AG10803 (cell line): ENCODE measurements around the gene LUZP1.

Experiments
- DNase-seq: peaks from one replicate; pipeline ENCODE4 v3.0.0; 2010; ENCODE audit warnings: low read depth
- H3K4me3 ChIP-seq: 2 replicates; pipeline ENCODE4 v1.5.1; 2011; ENCODE audit warnings: mild to moderate bottlenecking, low read length, control low read depth
- CTCF ChIP-seq: conservative IDR thresholded peaks from 2 replicates; pipeline ENCODE4 v1.5.1; 2011; ENCODE audit warnings: mild to moderate bottlenecking, low read length, control low read depth, inconsistent platforms

The LUZP1 gene

GRCh38 chr1:23187637-23188036 is 19.0 kb upstream of the LUZP1 start:
- H3K4me3 ChIP-seq, result no peak overlapping the region
- no peak for TF ChIP-seq CTCF
- DNase-seq, result no peak

- TF ChIP-seq CTCF, result no peak
- no peak for DNase-seq
- H3K4me3 ChIP-seq, result no peak overlapping the region
These were observed 16.7 kb upstream of the LUZP1 start for GRCh38 chr1:23185381-23185780.

GRCh38 chr1:23184212-23184934 is 15.7 kb upstream of the LUZP1 start:
- peak; percentile 67 for TF ChIP-seq CTCF
- peak overlapping the region; percentile 43 for H3K4me3 ChIP-seq
- DNase-seq, result no peak

- no peak for DNase-seq
- no peak overlapping the region for H3K4me3 ChIP-seq
- no peak for TF ChIP-seq CTCF
These were observed 11.2 kb upstream of the LUZP1 start for GRCh38 chr1:23179862-23180261.

- peak; percentile 53 for TF ChIP-seq CTCF
- DNase-seq, result no peak
- H3K4me3 ChIP-seq, result no peak overlapping the region
These were observed 10.3 kb upstream of the LUZP1 start for GRCh38 chr1:23178950-23179349.

- TF ChIP-seq CTCF, result no peak
- no peak for DNase-seq
- no peak overlapping the region for H3K4me3 ChIP-seq
These were observed 9.8 kb upstream of the LUZP1 start for GRCh38 chr1:23178414-23178813.
